GM19035 (cell line): ENCODE measurements around the gene DLAT.
"Not testable (repeated sequence)": the region's sequence is repeated elsewhere in the genome, so short reads cannot be mapped to it uniquely, and the experiment has no call there.

Experiments
- ATAC-seq: cut with Tn5 transposase; IDR thresholded peaks from one replicate; pipeline ENCODE4 v1.9.1; 2021; ENCODE audit not compliant: unreplicated experiment

The DLAT gene

DNA sequence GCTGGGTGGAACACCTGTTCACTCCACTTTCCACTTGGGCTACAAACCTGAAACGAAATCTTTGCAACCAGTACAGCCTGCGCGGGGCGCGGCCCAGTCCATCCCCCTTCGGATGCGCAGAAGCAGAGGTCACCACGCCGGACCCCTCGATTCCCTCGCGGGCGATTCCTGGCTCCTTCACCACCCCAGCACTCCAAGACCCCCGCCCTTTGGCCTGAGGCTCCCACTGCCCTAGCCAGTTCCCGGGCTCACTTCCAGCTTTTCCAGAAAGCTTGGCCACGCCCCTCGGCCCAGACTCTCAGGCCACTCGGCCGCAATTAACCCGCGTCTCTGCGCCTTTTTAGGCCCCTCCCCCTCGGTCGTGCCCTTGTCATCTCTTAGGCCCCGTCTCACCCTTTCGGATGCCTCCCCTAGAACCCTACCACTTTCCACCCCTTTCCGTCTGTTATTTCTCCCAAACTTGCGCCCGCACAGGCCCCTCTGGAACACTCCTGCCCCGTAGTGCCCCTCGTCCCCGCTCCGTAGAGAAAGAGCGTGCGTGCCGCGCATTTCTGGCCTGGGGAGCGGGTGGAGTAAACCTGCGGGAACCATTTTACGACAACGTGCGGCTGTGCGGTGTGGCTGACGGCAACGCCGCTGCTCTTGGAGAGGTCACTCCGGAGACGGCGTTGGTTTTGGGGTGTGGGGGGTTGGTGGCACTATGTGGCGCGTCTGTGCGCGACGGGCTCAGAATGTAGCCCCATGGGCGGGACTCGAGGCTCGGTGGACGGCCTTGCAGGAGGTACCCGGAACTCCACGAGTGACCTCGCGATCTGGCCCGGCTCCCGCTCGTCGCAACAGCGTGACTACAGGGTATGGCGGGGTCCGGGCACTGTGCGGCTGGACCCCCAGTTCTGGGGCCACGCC, at the start of gene DLAT:
Gene DLAT (plus strand): TSS at position 636 of the 906 bp plus-strand sequence. CDS start 65 bp downstream, at position 701.
- peak; percentile 84 for ATAC-seq

DNA sequence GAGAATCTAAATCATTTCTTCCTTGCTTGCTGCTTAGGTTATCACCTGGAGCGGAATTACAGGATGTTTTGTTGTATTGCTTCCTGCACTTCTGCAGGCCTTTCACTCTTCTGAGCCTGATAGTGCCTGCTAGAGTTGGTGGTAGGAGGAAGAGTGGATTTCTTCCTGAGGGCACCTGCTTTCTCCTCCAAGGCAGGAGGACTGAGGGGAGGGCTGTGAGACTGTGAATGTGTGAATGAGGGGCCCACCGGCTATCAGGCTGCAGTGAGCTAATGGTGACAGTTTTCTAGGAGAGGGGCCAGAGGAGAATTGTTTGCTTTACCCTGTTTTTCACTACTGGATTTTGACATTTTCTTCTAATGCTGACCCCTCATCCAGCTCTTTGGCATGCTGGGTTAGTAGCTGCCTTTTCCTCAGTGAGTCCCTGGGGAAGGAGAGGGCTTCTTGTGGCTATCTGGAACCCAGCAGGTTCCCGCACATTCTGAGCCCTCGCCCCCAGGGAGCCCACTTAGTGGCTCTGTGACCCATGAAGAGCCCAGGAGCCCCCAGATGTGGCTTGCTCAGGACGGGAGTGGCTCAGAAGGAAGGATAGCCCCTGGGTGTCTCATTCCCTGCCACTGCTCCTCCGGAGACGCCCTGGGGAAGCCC, 49.0 kb upstream of the DLAT start:
- no peak for ATAC-seq

DNA sequence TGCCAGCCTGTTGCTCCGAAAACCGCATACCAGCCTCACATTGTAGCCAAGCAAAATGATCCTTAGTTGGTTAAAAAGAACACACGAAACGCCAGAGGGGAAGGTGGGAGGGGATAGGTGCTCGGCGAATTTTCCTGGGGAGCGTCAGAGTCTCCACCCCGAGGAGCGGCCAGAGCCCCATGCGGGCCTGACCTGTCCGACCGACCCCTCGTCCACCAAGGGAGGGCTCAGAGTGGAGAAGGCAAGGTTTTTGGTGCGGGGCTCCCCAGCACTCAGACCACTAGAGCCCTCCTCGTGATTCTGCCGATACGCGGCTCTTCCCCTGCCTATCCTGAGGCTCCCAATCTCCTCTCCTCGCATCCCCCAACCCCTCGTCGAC, 48.5 kb upstream of the DLAT start:
- no peak for ATAC-seq

DNA sequence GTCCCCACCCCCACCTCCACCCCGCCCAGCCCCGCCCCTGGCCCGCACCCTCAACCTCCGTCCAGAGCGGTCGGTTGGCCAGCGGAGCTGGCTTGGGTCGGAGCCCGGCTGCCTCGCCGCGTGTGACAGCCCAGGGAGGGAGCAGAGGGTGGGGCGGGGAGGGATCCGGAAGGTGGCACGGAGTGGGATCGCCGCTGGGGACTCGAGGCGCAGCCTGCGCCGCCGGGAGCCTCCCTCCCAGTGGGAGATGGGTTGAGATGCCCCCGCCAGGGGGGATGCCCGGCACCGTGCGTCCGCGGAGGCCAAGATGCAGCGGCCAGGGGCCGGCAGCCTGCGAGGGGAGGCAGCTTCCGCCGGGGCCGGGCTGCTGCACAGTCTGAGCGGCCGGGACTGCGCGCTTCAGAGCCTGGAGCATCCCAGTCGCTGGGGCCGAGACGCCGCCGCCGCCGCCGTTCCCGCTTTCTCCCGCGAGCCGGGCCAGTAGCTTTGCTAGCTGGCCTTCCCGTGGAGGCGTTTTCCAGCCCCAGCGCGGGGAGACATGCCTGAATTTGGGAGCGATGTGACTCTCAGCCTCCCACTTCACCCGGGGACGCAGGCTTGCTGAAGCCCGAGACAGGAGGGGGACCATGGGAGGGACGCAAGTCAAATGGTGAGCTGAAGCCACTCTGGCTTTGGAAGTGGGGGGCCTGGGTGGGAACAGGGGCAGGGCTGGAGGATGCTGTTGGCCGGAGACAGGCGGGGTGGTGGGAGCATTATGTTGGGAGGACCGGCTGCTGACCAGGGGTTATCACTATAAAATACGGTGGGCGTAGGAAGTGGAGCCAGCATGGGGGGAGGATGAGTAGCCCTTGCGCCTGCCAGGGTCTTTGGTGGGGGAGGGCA, 47.8 kb upstream of the DLAT start:
- ATAC-seq, result peak; percentile 54

DNA sequence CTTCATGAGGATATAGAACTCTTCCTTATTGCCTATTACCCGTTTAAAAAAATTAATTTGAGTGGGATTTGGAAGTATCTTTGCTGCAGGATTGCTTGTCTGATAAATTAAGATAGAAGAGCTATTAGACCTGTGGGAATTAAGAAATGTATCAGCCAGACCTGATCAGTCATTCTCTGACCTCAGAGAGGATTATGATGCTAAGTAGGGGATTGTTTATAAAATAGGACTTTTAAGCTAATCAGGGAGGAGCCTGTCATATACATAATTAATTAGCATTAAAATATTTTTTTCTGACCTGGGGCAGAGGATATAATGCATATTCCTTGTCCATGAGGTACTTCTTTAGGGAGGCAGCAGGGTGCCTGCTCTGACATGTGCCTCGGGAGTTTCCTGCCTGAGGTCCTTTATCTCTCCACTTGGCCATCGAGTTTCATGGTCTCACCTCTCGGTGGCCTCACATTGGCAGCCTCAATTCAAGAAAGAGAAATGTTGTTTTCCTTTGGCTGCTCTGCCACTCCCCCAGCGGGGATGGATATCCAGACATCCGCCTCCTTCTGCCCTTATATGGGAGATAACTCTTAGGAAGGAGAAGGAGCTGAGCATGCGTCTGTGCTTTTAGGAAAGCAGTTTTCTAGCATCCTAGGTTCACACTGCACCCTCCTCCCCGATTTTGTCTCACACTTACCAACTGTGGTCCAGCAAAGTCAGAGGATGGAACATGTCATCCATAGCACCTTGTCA, 47.0 kb upstream of the DLAT start:
- no peak for ATAC-seq

DNA sequence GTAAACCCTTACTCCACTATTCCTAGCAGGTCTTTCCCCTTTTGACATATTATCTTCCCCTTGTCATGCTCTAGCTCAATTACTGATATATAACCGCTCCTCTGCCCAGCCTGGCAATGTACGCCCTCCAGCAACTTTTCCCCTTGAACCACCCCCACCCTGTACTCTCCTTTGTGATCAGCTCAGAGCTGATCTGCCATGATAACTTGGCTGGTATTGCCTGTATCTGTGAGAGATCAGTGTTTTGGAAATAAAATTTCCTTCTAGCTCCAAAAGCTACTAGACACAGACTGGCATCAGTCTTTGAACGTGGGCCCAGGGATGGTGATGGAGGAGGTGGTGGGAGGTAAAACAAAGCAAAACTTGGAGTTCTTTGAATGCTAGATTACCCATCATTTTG, 45.1 kb upstream of the DLAT start:
- no peak for ATAC-seq

DNA sequence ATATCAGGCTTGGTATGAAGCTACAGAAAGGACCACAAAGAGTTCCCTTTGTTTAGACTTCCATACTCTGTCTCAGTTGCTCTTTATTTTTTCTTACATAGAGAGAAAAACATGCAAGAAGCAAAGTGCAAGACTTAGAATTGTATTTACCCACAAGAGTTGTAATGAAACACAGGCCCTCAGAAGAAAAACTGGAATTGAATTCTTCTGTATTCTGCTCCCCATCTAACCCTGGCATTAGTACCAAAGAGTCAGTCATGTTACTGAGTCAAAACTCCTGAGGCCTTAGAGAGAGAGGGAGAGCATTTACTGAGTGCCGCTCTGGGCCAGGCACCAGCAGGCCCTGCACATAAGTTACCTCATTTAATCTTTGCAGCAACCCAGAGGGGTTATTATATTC, 43.9 kb upstream of the DLAT start:
- ATAC-seq, result no peak

DNA sequence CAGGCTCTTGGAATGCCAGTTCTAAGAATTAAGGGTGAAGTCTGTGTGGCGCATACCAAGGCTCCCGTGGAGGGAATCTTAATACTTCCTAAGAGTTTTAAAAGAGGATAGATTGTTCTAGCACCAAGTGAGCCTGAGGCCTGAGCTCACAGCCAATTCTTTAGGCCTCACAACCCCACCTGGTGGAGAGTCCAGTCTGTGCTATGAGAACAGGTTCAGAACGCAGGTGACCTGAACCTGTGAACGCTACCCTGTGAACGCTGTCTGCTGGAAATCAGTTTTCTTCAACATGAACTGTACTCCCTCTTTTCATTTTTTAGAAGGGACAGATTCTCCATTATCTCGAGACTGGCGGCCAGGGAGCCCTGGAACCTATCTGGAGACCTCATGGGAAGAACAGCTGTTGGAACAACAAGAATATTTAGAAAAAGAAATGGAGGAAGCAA, 43.2 kb upstream of the DLAT start:
- ATAC-seq, result peak; percentile 71

DNA sequence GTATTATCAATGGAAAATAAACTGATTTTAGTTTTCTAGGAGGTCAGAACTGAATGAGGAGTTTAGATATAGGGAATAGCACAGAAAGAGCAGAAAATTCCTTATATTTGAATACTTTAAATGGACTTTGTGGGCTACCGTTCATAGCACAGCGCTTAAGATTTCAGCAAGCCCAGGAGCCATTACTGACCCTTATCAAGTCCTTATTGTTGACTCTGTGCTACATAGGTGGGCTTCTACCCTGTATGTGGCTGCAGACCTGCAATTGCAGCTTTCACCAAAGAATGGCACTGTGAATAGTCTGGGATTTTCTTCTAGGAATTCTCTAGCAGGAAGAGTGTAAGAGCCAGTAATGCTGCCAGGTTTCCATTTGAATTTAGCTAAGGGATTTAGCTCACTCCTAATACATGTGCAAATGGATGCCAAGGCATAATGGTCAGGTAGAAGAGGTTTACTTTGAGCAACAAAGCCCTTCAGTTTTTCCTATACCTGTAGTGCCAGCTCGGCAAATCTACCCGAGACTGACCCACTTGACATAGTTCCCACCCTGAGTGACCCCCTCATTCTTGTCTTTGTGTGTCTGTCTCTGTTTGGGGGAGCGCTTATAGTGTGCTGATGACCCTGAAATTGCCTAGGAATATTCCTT, 42.5 kb upstream of the DLAT start:
- no peak for ATAC-seq

DNA sequence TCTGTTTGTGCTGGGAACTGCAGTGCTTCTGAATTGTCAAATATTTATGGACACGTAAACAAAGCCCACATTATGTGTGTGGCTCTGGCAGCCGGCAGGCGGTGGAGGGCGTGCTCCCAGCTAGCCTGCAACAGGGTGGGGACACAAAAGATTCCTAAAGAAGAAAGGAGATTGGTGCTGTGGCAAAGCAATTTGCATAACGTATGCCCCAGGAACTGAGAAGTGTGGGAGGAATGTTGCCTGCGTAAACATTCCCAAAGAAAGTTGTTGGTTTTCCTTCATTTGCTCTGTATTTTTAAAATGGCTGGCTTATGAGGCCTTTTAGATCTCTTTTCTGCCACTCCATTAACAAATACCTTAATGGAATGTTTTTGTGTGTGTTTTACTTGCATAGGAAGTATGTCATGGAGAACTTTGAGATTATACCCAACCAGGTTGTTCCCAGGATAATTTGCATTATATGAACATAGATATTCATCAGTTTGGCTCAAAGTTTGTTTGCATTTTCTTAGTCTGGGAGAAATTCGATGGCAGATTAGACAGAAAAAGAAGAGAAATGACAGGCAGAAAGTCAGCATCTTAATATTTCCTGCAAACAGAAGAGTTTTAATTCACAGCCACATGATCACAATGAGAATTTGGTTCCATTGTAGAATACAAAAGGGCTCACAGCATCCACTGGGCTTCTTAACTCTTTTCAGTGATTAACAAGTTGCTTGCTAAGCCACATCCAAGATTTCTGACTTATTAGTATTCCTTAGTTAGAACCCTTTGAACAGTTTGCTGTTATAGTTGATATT, 41.8 kb upstream of the DLAT start:
- ATAC-seq, result no peak

DNA sequence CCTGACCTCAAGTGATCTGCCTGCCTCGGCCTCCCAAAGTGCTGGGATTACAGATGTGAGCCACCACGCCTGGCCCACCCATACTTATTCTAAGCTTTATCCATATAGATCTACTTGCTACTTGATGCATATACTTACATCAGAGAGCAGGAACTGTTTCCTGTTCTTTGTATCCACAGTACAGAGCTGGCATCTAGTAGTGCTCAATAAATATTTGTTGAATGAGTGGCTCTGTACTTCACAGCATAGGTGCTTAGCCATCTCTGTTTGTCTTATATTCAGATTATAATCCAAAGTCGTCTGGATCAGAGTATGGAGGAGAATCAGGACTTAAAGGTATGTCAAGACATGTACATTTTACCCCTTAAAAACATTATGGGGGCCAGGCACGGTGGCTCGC, 38.6 kb upstream of the DLAT start:
- no peak for ATAC-seq

DNA sequence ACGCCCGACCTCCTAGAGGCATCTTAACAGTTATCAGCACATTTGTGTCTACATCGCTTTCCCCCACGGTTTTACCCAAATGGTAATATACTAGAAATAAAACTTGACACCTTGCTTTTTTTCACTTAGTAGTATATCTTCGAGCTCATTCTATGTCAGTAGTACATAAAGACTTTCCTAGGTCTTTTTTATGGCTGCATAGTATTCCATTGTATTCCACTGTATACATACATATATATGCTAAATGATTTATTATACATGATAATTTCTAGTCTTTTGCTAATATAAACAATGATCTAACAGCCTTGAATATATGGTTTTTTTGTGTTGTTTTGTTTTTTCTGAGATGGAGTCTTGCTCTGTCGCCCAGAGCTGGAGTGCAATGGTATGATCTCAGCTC, 34.8 kb upstream of the DLAT start:
- ATAC-seq, result no peak

DNA sequence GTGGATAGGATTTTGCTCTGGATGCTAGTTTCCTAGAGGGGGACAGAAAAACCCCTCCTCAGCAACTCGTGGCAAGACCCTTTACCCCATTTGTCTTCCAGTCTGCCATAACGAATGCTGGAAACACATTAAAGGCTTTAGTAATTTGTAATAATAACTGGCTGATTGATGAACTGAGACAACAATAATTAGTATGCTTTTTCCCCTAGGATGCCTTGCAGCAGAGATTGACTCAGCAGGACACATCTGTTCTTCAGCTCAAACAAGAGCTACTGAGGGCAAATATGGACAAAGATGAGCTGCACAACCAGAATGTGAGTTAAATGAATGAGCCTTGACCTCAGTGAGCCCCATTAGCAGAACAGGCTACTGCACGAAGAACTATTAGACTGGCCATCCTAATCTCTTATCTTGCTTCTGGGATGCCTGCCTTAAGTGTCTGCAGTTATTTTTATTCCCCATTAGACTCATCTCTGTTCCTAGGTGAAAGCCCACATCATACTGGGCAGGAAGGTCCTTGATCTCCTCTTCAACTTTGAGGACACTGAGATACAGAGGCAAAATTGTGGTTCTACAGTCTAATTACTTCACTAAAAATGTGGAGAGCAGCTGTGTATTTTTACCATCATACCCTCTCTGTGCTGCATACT, 32.9 kb upstream of the DLAT start:
- no peak for ATAC-seq

DNA sequence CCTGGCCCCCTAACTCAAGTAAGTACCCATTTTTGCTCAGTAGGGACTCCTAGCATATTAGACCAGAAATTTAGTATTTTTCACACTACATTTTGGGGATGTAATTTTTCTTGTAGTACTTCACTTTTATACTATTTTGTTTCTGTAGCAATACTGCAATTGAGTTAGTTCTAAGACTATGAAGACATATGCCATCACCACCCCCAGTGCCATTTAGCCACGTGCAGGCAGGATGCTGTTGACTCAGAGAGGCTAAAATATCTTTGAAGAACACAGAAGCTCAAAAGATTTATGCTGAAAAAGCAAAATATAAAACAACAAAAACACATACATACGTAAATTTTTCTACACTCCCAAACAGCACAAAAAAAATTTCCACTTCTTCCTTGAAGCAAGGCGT, 29.1 kb upstream of the DLAT start:
- no peak for ATAC-seq

DNA sequence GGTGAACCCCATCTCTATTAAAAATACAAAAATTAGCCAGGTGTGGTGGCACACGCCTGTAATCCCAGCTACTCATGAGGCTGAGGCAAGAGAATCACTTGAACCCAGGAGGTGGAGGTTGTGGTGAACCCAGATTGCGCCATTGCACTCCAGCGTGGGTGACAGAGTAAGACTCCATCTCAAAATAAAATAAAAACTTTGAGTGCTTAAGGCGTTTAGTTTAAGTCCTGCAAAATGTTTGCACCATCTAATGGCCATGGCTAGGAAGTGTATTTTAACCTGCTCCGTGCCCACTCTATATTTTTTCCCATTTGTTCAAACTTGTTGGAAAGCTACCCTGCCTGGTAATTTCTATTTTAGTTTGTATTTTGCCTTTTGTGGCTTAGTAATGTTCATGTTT, 28.5 kb upstream of the DLAT start:
- ATAC-seq, result not testable (repeated sequence)

DNA sequence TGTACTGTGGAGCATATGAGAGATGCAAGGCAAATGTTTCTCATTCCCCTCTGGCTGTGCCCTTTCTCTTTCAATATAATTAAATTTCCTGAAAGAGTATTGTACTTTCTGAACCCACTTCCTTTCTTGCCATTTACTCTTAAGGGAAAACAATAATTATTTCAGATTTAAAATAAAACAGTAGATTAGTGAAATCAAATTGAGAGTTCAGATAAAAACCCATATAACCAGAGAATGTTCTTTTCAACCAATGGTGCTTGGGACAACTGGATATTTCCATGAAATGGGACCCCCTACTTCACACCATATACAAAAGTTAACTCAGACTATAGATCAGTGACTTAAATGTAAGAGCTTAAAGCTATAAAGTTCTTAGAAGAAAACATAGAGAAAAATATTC, 26.1 kb upstream of the DLAT start:
- ATAC-seq, result no peak

DNA sequence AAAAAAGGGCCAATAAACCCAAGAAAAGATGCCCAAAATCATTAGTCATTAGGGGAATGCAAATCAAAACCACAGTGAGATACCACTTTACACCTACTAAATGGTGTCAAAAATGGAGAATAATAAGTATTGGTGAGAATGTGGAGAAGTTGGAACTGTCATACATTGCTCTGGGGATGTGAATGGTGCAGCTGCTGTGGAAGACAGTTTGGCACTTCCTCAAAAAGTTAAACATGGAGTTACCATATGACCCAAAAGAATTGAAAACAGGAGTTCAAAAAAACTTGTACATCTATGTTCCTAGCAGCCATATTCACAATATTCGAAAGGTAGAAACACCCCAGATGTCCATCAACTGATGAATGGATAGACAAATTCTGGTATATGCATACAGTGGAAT, 24.5 kb upstream of the DLAT start:
- ATAC-seq, result no peak

DNA sequence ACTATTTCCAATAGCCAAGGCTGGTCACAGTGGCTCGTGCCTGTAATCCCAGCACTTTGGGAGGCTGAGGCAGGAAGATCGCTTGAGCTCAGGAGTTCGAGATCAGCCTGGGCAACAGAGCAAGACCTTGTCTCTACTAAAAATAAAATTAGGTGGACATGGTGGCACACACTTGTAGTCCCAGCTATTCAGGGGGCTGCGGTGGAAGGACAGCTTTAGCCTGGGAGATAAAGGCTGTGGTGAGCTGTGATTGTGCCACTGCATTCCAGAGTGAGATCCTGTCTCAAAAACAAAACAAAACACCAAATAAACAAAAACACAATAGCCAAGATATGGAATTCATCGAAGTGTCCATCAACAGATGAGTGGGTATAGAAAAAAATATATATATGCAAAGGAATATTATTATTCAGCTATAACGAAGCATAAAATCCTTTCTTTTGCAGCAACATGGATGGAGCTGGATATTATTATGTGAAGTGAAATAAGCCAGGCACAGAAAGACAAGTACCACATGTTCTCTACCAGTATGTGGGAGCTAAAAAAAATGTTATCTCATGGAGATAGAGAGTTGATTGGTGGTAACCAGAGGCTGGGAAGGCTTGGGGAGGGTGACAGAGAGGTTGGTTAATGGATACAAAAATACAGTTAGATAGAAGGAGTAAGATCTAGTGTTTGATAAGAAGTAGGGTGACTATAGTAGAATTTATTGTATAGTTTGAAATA, 22.6 kb upstream of the DLAT start:
- no peak for ATAC-seq
